ENCODE results near the gene DHCR24. TPM values are rescaled to one million over a fixed set of nuclear protein-coding genes. Genes with fewer than 3 reads are reported as not detected.
A peak's percentile ranks its signal among the peaks of the same experiment; 100 is the strongest.

The DHCR24 gene
- total and polyA plus RNA-seq, 2 donors (not counting 3 experiments of a cell fraction or from before 2014, with no cell fraction given): 223 to 239 TPM

DNA sequence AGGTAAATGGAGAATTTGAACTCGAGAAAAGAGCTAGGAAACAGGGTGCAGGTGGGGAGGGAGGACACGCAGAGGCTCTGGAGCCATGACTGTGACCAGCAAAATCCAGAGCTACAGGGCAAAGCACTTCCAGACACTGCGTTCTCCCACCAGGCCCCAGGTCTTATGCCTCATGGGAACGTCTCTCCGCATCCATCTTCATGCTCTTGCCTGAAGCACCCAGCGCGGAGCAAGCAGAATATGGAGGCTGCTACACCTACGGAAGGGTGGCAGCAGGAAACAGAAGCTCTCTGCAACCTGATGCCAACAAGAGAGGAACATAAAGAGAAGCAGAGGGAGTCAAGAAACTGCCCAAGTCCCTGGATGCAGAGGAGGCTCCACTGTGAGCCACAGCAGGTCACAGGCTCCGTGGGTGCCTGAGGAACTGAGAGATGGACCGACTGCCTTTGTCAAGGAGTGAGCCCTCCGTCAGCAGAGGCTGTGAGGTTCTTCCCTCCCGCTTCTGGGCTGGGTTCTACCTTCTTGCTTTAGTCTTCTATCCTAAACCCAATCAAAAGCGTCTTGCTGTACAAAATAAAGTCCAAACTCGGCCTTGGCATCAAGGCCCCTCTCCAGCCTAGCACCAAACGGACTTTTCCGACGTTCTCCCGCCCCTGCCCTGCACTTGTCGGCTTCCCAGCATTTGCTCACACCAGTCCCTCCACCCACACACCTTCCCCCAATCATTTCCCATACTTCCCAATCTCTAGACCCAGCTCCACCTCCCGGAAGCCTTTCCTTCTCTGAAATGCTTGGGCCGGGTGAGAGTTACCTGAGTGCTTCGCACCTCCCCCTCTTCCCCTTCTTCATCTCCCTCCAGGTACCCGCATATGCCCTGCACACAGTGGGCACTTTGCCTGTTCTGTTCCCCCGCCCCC is 930 bp downstream of the DHCR24 start:
- FAIRE-seq (no peak), DNase-seq (ENCODE audit: low read depth, low spot score) (peak; percentile 16)
- Histone ChIP-seq H3K9me3 (replicated peaks; ENCODE audit: control insufficient read depth, insufficient read depth, low read length) (no peaks in the 10 kb centered on the region), H3K79me2 (ENCODE audit: control insufficient read depth, insufficient read depth, low read length) (peaks cover 58% of the 10 kb centered on the region), H2AFZ (ENCODE audit: low read depth, low read length) (peak overlapping the region; percentile 69), H3K4me2 (ENCODE audit: insufficient read depth, low read length) (peak overlapping the region; percentile 44), H3K27me3 (ENCODE audit: control insufficient read depth in 2 of 2, insufficient read depth in 2 of 2, low read length in 2 of 2) (no peaks in the 10 kb centered on the region), H3K9ac (replicated peaks; ENCODE audit: extremely low read depth, insufficient read depth, low read length) (peak overlapping the region; percentile 36), H3K27ac (ENCODE audit: insufficient read depth, low read depth, low read length) (no peak overlapping the region), H3K36me3 (ENCODE audit: control insufficient read depth in 2 of 2, extremely low read depth in 1 of 2, insufficient read depth in 2 of 2, low read length in 2 of 2) (peaks cover 0 to 3% of the 10 kb centered on the region in 2 experiments), H3K4me1 (ENCODE audit: control insufficient read depth, extremely low read depth, insufficient read depth, low read length) (peaks cover 32% of the 10 kb centered on the region), H3K9me1 (replicated peaks; ENCODE audit: control insufficient read depth, extremely low read depth, insufficient read depth, low read length) (no peaks in the 10 kb centered on the region), H3K4me3 (replicated peaks in 1 of 3; ENCODE audit: insufficient read depth in 1 of 3, low read depth in 1 of 3, low read length in 3 of 3) (peak overlapping the region; percentile 52 to 78 (median 56)), H4K20me1 (replicated peaks; ENCODE audit: control insufficient read depth, extremely low read depth, insufficient read depth, low read length) (no peaks in the 10 kb centered on the region)
- TF ChIP-seq, protein P1, sequence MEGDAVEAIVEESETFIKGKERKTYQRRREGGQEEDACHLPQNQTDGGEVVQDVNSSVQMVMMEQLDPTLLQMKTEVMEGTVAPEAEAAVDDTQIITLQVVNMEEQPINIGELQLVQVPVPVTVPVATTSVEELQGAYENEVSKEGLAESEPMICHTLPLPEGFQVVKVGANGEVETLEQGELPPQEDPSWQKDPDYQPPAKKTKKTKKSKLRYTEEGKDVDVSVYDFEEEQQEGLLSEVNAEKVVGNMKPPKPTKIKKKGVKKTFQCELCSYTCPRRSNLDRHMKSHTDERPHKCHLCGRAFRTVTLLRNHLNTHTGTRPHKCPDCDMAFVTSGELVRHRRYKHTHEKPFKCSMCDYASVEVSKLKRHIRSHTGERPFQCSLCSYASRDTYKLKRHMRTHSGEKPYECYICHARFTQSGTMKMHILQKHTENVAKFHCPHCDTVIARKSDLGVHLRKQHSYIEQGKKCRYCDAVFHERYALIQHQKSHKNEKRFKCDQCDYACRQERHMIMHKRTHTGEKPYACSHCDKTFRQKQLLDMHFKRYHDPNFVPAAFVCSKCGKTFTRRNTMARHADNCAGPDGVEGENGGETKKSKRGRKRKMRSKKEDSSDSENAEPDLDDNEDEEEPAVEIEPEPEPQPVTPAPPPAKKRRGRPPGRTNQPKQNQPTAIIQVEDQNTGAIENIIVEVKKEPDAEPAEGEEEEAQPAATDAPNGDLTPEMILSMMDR (IDR thresholded peaks at IDR 0.05; ENCODE audit: extremely low read depth in 1 of 2, insufficient read depth in 1 of 2, low read depth in 1 of 2, low read length in 2 of 2): no peak
- no peak for TF ChIP-seq FOS (IDR thresholded peaks at IDR 0.05; ENCODE audit: borderline replicate concordance, insufficient read depth, low read length)
- ChIA-PET POLR2A (no interaction called here), CTCF (interaction anchor here (0.6 to 3.7 kb wide), 7 partner anchors 12 to 421 kb away, joined by 3 to 29 read pairs (median 6); no protein-coding TSS in a partner anchor)
- intact Hi-C loops (cut with micrococcal nuclease): loop anchor here (2.0 kb wide), 2 partner anchors 65 to 137 kb away; no protein-coding TSS in a partner anchor
- dilution Hi-C loops (cut with MboI; ENCODE audit: extremely low pct_ligation_motif_present, low sequenced_read_pairs): no loop called here
- no TSS peak for BruUV-seq (replicated peaks)

DNA sequence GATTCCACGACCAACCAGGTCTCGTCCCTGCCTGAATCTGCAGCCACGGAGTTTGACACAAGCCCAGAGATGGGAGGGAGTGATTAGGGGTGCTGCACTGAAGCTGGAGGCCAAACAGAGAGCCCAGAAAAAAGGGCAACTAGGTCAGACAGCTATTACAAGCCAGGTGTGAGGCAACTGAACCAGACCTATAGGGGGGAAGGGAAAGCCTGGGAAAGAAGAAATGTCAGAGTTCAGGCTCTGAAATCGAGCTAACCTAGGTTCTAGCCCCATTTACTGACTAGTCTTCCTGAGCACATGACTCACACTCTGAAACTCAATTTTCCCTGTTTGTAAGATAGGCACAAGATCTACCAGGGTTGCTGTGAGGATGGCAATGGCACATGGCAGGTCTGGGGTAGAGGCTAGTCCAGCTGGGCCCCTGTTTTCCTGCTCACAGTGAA is 1.7 kb downstream of the DHCR24 start:
- Histone ChIP-seq H3K9ac (replicated peaks; ENCODE audit: extremely low read depth, insufficient read depth, low read length) (no peak overlapping the region), H3K27me3 (ENCODE audit: control insufficient read depth in 2 of 2, insufficient read depth in 2 of 2, low read length in 2 of 2) (no peaks in the 10 kb centered on the region), H3K36me3 (ENCODE audit: control insufficient read depth in 2 of 2, extremely low read depth in 1 of 2, insufficient read depth in 2 of 2, low read length in 2 of 2) (peaks cover 0 to 3% of the 10 kb centered on the region in 2 experiments), H3K9me1 (replicated peaks; ENCODE audit: control insufficient read depth, extremely low read depth, insufficient read depth, low read length) (no peaks in the 10 kb centered on the region), H4K20me1 (replicated peaks; ENCODE audit: control insufficient read depth, extremely low read depth, insufficient read depth, low read length) (no peaks in the 10 kb centered on the region), H3K27ac (ENCODE audit: insufficient read depth, low read depth, low read length) (no peak overlapping the region), H2AFZ (ENCODE audit: low read depth, low read length) (no peak overlapping the region), H3K4me1 (ENCODE audit: control insufficient read depth, extremely low read depth, insufficient read depth, low read length) (peaks cover 32% of the 10 kb centered on the region), H3K9me3 (replicated peaks; ENCODE audit: control insufficient read depth, insufficient read depth, low read length) (no peaks in the 10 kb centered on the region), H3K4me2 (ENCODE audit: insufficient read depth, low read length) (peak overlapping the region; percentile 44), H3K79me2 (ENCODE audit: control insufficient read depth, insufficient read depth, low read length) (peaks cover 66% of the 10 kb centered on the region), H3K4me3 (replicated peaks in 1 of 3; ENCODE audit: insufficient read depth in 1 of 3, low read depth in 1 of 3, low read length in 3 of 3) (peak overlapping the region in 1 of 3 experiments; percentile 52)
- TF ChIP-seq FOS (IDR thresholded peaks at IDR 0.05; ENCODE audit: borderline replicate concordance, insufficient read depth, low read length) (peak; percentile 34), MYC (IDR thresholded peaks at IDR 0.05; ENCODE audit: low read depth, low read length) (no peak)
- POLR2A ChIA-PET: no interaction called here
- no TSS peak for BruUV-seq (replicated peaks)
- CTCF ChIA-PET: interaction anchor here (0.8 to 3.7 kb wide), 6 partner anchors 9 to 137 kb away, joined by 3 to 29 read pairs (median 5); no protein-coding TSS in a partner anchor
- dilution Hi-C loops (cut with MboI; ENCODE audit: extremely low pct_ligation_motif_present, low sequenced_read_pairs): no loop called here
- DNase-seq (ENCODE audit: low read depth, low spot score): peak; percentile 21
- intact Hi-C loops (cut with micrococcal nuclease): no loop called here
- FAIRE-seq: peak; percentile 86

Measured in endothelial cell of umbilical vein (primary cell).